Measurements from ENCODE around the gene EPC1.

The EPC1 gene

DNA sequence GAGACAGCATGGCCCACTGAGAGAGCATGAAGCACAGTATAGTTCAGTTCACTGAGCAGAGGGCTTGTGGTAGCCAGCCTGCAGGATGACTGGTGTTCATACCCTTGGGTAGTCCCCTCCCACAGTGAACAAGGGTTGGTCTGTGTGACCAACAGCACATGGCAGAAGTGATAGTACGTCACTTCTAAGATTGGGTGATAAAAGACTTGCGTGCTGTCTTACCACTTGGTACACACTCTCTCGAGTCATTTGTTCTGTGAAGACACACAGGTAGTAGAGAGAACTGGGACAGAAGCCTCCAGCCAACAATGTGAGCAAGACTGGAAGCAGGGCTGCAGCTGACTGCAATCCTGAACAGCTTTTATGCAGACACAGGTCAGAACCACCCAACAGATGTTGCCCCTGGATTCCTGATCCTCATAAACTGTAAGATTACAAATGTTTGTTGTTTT is 14.6 kb downstream of the EPC1 start:
- DNase-seq: no peak
- in situ Hi-C loops (cut with HindIII; ENCODE audit: low pct_ligation_motif_present, low sequenced_read_pairs): no loop called here
- TF ChIP-seq, protein P1, sequence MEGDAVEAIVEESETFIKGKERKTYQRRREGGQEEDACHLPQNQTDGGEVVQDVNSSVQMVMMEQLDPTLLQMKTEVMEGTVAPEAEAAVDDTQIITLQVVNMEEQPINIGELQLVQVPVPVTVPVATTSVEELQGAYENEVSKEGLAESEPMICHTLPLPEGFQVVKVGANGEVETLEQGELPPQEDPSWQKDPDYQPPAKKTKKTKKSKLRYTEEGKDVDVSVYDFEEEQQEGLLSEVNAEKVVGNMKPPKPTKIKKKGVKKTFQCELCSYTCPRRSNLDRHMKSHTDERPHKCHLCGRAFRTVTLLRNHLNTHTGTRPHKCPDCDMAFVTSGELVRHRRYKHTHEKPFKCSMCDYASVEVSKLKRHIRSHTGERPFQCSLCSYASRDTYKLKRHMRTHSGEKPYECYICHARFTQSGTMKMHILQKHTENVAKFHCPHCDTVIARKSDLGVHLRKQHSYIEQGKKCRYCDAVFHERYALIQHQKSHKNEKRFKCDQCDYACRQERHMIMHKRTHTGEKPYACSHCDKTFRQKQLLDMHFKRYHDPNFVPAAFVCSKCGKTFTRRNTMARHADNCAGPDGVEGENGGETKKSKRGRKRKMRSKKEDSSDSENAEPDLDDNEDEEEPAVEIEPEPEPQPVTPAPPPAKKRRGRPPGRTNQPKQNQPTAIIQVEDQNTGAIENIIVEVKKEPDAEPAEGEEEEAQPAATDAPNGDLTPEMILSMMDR (IDR thresholded peaks at IDR 0.05; ENCODE audit: low read depth, low read length, missing control alignments): no peak
- no peaks in the 10 kb centered on the region for H3K27me3 ChIP-seq (replicated peaks)
- H3K27ac ChIP-seq: no peak overlapping the region
- H3K36me3 ChIP-seq (replicated peaks): no peaks in the 10 kb centered on the region
- H3K4me3 ChIP-seq (ENCODE audit: low read depth, low read length): no peak overlapping the region

DNA sequence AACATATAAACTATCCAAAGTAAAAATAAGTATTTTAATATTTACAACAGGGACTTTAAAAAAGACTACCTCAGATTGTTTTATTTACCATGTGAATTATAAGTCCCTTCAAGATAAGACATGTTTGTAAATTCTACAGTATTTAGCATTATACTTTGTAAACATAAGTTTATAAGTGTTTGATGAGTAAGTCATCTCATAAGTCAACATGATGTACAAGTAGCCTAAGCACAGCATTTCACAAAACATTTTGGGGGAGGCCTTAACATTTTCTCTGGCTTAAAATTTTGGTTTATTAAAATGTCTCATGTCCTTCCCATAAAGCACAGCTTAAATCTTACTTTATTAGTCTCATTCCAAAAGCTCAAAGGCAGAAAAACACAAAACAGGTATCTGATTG is 15.4 kb downstream of the EPC1 start:
- Histone ChIP-seq H3K27me3 (replicated peaks) (no peaks in the 10 kb centered on the region), H3K27ac (no peak overlapping the region), H3K36me3 (replicated peaks) (no peaks in the 10 kb centered on the region), H3K4me3 (ENCODE audit: low read depth, low read length) (no peak overlapping the region)
- no peak for DNase-seq
- in situ Hi-C loops (cut with HindIII; ENCODE audit: low pct_ligation_motif_present, low sequenced_read_pairs): no loop called here
- TF ChIP-seq, protein P1 (IDR thresholded peaks at IDR 0.05; ENCODE audit: low read depth, low read length, missing control alignments): no peak

DNA sequence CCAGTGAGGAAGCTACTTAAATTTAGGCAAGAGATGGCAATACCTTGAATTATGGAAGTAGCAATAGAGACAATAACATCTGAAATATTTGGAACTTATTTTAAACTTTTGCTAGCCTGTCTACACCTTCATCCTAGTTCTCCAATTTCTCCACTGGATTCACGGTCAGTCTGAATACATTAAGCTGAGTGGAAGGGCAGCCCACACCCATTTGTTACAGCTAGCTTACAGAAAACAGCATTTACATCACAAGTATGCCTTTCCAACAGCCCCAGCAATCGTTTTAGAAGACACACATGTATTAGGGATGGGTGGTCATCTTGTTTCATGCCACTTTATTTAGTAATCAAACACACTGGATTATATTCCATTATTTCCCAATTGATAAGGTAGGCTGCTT is 16.7 kb downstream of the EPC1 start:
- in situ Hi-C loops (cut with HindIII; ENCODE audit: low pct_ligation_motif_present, low sequenced_read_pairs): no loop called here
- Histone ChIP-seq H3K27ac (no peak overlapping the region), H3K27me3 (replicated peaks) (no peaks in the 10 kb centered on the region), H3K36me3 (replicated peaks) (no peaks in the 10 kb centered on the region), H3K4me3 (ENCODE audit: low read depth, low read length) (no peak overlapping the region)
- no peak for DNase-seq
- TF ChIP-seq, protein P1 (IDR thresholded peaks at IDR 0.05; ENCODE audit: low read depth, low read length, missing control alignments): no peak

DNA sequence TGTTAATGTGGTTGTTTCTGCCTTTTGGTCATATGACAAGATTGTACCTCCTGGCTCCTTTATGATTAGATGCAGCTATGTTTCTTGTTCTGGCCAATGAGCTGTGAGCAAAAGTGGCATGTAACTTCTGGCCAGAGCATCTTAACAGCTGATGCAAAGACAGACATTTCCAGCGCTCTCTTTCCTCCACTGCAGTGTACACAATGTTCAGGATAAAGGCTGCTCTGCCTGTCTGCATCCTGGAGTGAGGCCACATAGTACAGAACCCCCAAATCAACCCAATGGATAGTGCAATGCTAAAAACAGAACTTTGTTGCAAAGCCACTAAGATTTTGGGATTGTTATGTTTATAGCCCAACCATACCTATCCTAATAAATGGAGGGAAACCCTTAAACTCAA is 17.9 kb downstream of the EPC1 start:
- no peak overlapping the region for H3K27ac ChIP-seq
- in situ Hi-C loops (cut with HindIII; ENCODE audit: low pct_ligation_motif_present, low sequenced_read_pairs): no loop called here
- TF ChIP-seq, protein P1 (IDR thresholded peaks at IDR 0.05; ENCODE audit: low read depth, low read length, missing control alignments): no peak
- no peak overlapping the region for H3K4me3 ChIP-seq (ENCODE audit: low read depth, low read length)
- no peak for DNase-seq
- H3K27me3 ChIP-seq (replicated peaks): no peaks in the 10 kb centered on the region
- H3K36me3 ChIP-seq (replicated peaks): no peaks in the 10 kb centered on the region

DNA sequence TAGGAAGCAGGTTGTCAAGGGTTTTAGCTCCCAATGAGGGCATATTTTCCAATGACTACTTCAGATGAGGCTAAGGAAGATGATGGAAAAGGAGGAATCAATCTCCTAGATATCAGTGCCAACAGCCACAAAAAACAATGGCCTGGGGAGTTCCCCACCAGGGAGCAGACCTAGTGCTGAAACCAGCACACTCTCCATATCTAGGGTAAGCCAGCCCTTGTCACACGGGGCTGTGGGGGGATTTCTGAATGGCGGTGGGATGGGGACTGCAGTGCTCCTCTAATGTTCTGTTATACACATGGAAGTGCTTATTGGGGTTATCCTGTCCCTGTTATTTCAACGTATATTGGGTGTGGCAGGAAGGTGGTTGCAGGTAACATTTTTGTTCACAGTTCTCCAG is 18.5 kb downstream of the EPC1 start:
- no peaks in the 10 kb centered on the region for H3K27me3 ChIP-seq (replicated peaks)
- DNase-seq: no peak
- TF ChIP-seq, protein P1 (IDR thresholded peaks at IDR 0.05; ENCODE audit: low read depth, low read length, missing control alignments): no peak
- in situ Hi-C loops (cut with HindIII; ENCODE audit: low pct_ligation_motif_present, low sequenced_read_pairs): no loop called here
- no peaks in the 10 kb centered on the region for H3K36me3 ChIP-seq (replicated peaks)
- no peak overlapping the region for H3K27ac ChIP-seq
- no peak overlapping the region for H3K4me3 ChIP-seq (ENCODE audit: low read depth, low read length)

DNA sequence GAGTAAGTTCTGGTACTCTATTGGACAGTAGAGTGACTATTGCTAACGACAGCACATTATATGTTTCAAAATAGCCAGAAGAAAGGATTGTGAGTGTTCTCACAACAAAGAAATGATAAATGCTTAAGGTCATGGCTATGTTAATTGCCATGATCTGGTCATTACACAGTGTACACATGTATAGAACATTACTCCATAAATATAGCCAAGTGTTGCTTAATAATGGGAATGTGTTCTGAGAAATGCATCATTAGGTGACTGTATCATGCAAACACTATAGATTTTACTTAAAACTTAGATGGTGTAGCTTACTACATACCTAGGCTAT is 19.6 kb downstream of the EPC1 start:
- Histone ChIP-seq H3K27me3 (replicated peaks) (no peaks in the 10 kb centered on the region), H3K4me3 (ENCODE audit: low read depth, low read length) (no peak overlapping the region), H3K36me3 (replicated peaks) (no peaks in the 10 kb centered on the region), H3K27ac (no peak overlapping the region)
- no peak for DNase-seq
- TF ChIP-seq, protein P1 (IDR thresholded peaks at IDR 0.05; ENCODE audit: low read depth, low read length, missing control alignments): no peak
- in situ Hi-C loops (cut with HindIII; ENCODE audit: low pct_ligation_motif_present, low sequenced_read_pairs): no loop called here

Data from brain microvascular endothelial cell (primary cell).